ENCODE results near the gene BSN.

- no peak for TF ChIP-seq CTCF (IDR thresholded peaks at IDR 0.05)
- no peak for TF ChIP-seq POLR2A (IDR thresholded peaks at IDR 0.05)
Observed at GRCh38 chr3:49654176-49654825, 100.0 kb downstream of the BSN start.
